H4 (cell line): Measurements from ENCODE around the gene MARK4. TPM values are rescaled to one million over a fixed set of nuclear protein-coding genes. Genes with fewer than 3 reads are reported as not detected.
"Not testable (repeated sequence)": the region's sequence is repeated elsewhere in the genome, so short reads cannot be mapped to it uniquely, and the experiment has no call there.

Source experiments
- DNase-seq: peaks from one replicate; pipeline ENCODE4 v3.0.0-alpha.2; 2015; ENCODE audit warnings: low spot score
- total RNA-seq: library from RNA; depleted of rRNA; stranded (reverse); fragments of >200 nt; shearing (Covaris generic); gene quantifications from 2 replicates; pipeline ENCODE4 v1.2.3, GENCODE V29; 2014

The MARK4 gene
- total RNA-seq, 1 experiment from 2014 or later = 5.0 TPM

- no peak for DNase-seq
Measured at GRCh38 chr19:45243144-45243732, 7.8 kb upstream of the MARK4 start.

- no peak for DNase-seq
Measured at GRCh38 chr19:45244133-45244794, 6.8 kb upstream of the MARK4 start.

- no peak for DNase-seq
Measured at GRCh38 chr19:45245334-45245787, 5.7 kb upstream of the MARK4 start, which contains the start of gene EXOC3L2. EXOC3L2 (minus strand) TSS chr19:45245407; CDS start chr19:45239045, 6,362 bp downstream.

- no peak for DNase-seq
Measured at GRCh38 chr19:45245826-45246225, 5.2 kb upstream of the MARK4 start.

GRCh38 chr19:45247136-45247535 is 3.9 kb upstream of the MARK4 start:
- DNase-seq = no peak

GRCh38 chr19:45249261-45250033 is 1.6 kb upstream of the MARK4 start:
- DNase-seq = no peak

- DNase-seq = no peak
Measured at GRCh38 chr19:45250216-45250831, 747 bp upstream of the MARK4 start.

- DNase-seq = no peak
Measured at GRCh38 chr19:45251452-45252354, 632 bp downstream of the MARK4 start.

GRCh38 chr19:45253396-45254027 is 2.4 kb downstream of the MARK4 start:
- DNase-seq = no peak

GRCh38 chr19:45254044-45254531 is 3.0 kb downstream of the MARK4 start:
- no peak for DNase-seq

GRCh38 chr19:45255611-45256157 is 4.6 kb downstream of the MARK4 start:
- DNase-seq = no peak

- no peak for DNase-seq
Measured at GRCh38 chr19:45256836-45257235, 5.8 kb downstream of the MARK4 start.

- no peak for DNase-seq
Measured at GRCh38 chr19:45258862-45259261, 7.8 kb downstream of the MARK4 start.

- no peak for DNase-seq
Measured at GRCh38 chr19:45262570-45262969, 11.5 kb downstream of the MARK4 start.

GRCh38 chr19:45263013-45263412 is 11.9 kb downstream of the MARK4 start:
- DNase-seq = no peak

- DNase-seq = no peak
Measured at GRCh38 chr19:45264781-45265317, 13.8 kb downstream of the MARK4 start.

- DNase-seq = no peak
Measured at GRCh38 chr19:45265375-45265774, 14.3 kb downstream of the MARK4 start.

GRCh38 chr19:45267296-45267695 is 16.2 kb downstream of the MARK4 start:
- no peak for DNase-seq

GRCh38 chr19:45269939-45270338 is 18.9 kb downstream of the MARK4 start:
- DNase-seq = not testable (repeated sequence)
